ENCODE data around the gene LCA5.
A peak's percentile ranks its signal among the peaks of the same experiment; 100 is the strongest.

LCA5 gene

DNA sequence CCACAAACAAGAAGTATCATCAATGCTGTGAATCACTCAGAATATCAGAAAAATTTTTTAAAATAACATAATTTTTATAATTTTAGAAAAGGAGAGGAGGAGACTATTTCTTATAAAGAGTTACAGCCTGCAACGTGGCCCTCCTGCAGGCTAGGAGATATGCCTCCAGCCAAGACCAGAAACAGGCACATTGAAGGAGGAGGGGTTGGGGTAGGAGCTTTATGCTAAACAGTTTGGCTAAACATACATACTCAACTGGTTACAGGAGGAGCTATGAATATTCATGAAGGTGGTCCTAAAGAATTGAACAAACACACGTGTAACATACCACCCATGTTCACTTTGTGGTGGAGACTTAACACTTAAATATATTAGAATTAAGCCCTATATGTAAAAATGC, 14.2 kb upstream of the LCA5 start:
- TF ChIP-seq CTCF (IDR thresholded peaks at IDR 0.05; ENCODE audit: insufficient read depth, missing control alignments) = no peak
- DNase-seq (ENCODE audit: insufficient read length, low spot score) (no peak), FAIRE-seq (no peak)

DNA sequence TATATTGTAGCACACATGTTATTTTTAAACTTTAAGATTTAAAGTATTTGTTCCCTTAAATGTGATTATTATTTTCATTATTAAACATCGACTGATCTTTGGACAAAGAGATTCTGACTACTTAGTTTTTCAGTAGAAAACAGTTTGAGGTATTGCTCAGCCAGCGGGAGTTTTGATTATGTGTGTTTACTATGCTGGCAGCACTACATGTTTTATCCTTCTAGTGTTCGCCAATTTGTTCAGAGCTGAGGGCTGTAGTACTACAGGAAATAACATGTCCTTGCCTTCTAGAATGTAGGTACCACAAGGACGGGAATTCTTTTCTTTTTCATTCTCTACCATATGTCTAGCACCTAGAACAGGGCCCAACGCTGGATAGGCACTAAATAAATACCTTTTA, 11.1 kb upstream of the LCA5 start:
- DNase-seq (ENCODE audit: insufficient read length, low spot score) = no peak
- FAIRE-seq = no peak
- TF ChIP-seq CTCF (IDR thresholded peaks at IDR 0.05; ENCODE audit: insufficient read depth, missing control alignments) = no peak

DNA sequence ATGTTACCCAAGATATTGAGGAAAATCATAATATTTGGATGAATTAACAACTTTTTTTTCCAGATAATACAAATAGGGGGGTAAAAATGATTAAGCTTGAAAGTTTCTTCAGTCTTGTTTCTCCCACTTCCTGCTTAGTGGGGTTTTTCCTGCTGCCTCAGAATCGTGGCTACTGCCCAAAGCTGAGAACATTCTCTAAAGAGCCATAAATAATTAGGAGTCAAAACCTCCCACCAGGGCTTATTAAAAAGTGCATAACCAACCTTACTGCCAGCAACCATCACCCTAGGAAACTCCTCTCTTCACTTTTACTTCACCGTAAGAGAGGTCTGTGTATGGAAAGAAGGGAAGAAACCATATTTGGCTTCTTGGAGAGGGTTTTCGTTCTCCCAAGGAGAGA, 9.0 kb upstream of the LCA5 start:
- no peak for TF ChIP-seq CTCF (IDR thresholded peaks at IDR 0.05; ENCODE audit: insufficient read depth, missing control alignments)
- DNase-seq (ENCODE audit: insufficient read length, low spot score) (no peak), FAIRE-seq (no peak)

- FAIRE-seq = peak; percentile 98
- DNase-seq (ENCODE audit: insufficient read length, low spot score) = peak; percentile 51
- TF ChIP-seq CTCF (IDR thresholded peaks at IDR 0.05; ENCODE audit: insufficient read depth, missing control alignments) = peak; percentile 42
Observed at GRCh38 chr6:79544939-79545450, 7.8 kb upstream of the LCA5 start.

DNA sequence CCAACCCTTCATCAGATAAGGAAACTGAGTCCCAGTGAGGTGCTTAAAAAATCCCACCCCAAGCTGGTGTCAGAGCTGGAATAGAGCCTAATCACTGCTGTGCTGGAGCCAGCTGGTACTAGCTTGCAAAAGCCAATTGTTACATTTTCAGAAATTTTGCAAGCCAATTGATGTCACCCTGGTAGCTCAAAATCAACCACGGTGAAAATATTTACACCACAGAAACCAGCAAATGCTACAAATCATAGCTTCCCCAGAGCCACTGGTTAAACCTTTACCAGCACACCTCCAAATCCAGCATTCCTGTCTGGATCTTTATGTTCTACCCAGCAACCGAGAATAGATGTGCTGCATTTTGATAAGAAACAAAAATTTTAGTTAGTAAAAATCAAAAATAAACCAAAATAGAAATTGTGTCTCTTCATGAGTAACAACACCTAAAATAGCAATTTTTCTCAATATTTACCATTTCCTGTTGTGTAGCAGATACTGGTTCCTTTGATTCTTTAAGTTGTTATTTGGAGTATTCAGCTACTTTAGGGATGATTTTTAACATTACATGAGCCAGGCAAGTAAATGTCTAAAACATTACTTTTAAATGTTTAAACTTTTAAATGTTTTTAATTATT, 7.2 kb upstream of the LCA5 start:
- no peak for FAIRE-seq
- no peak for TF ChIP-seq CTCF (IDR thresholded peaks at IDR 0.05; ENCODE audit: insufficient read depth, missing control alignments)
- DNase-seq (ENCODE audit: insufficient read length, low spot score) = no peak

GRCh38 chr6:79543886-79544285, 6.7 kb upstream of the LCA5 start:
- FAIRE-seq (peak; percentile 16), DNase-seq (ENCODE audit: insufficient read length, low spot score) (no peak)
- TF ChIP-seq CTCF (IDR thresholded peaks at IDR 0.05; ENCODE audit: insufficient read depth, missing control alignments) = no peak

- DNase-seq (ENCODE audit: insufficient read length, low spot score) (no peak), FAIRE-seq (peak; percentile 35)
- no peak for TF ChIP-seq CTCF (IDR thresholded peaks at IDR 0.05; ENCODE audit: insufficient read depth, missing control alignments)
Observed at GRCh38 chr6:79543411-79543810, 6.2 kb upstream of the LCA5 start.

Data from D721Med (cell line).